Caco-2 (cell line): ENCODE results near the gene DSCAML1. TPM values are rescaled to one million over a fixed set of nuclear protein-coding genes. Genes with fewer than 3 reads are reported as not detected.

Source experiments
- BruUV-seq: library from RNA; stranded (reverse); fragments of 400-500 nt; replicated peaks from 2 replicates; lab custom pipeline; 2021; lab: Mats Ljungman, UMichigan
- CTCF ChIA-PET: fragments of 300-600 bp; sonication (Branson Sonifier 250); formaldehyde crosslinking; loops from one replicate; lab custom pipeline; 2022; ENCODE audit warnings: antibody characterized with exemption; lab: Charles Lee
- POLR2A ChIA-PET: fragments of 300-600 bp; sonication (Branson Sonifier 250); formaldehyde crosslinking; loops from one replicate; lab custom pipeline; 2022; ENCODE audit warnings: antibody characterized with exemption; lab: Charles Lee
- DNase-seq, 2 experiments: peaks; one replicate each; pipeline versions ENCODE4 v3.0.0 to v3.0.0-alpha.2; 2020 to 2022
- H3K27me3 ChIP-seq: replicated peaks from 2 replicates; pipeline ENCODE4 v1.6.0; 2011; ENCODE audit warnings: low read length; ENCODE audit not compliant: control insufficient read depth, insufficient read depth
- H3K36me3 ChIP-seq: 2 replicates; pipeline ENCODE4 v1.5.1; 2011; ENCODE audit warnings: low read length; ENCODE audit not compliant: control insufficient read depth, insufficient read depth
- H3K4me1 ChIP-seq: fragments of 250-450 bp; sonication (Bioruptor Pico); 2 replicates; pipeline ENCODE4 v1.5.1; 2020; ENCODE audit warnings: mild to moderate bottlenecking
- H3K4me3 ChIP-seq: 2 replicates; pipeline ENCODE4 v1.5.1; 2011; ENCODE audit warnings: low read depth, mild to moderate bottlenecking, control low read depth, low read length
- H3K9me3 ChIP-seq: fragments of 250-450 bp; sonication (Bioruptor Pico); 2 replicates; pipeline ENCODE4 v1.5.1; 2020; ENCODE audit warnings: mild to moderate bottlenecking, moderate library complexity
- H3K27ac Mint-ChIP-seq: one replicate; pipeline ENCODE4 v1.8.0; 2022; ENCODE audit warnings: mixed read lengths; ENCODE audit not compliant: unreplicated experiment
- H3K27me3 Mint-ChIP-seq: one replicate; pipeline ENCODE4 v1.8.0; 2022; ENCODE audit warnings: mixed read lengths; ENCODE audit not compliant: insufficient read depth, unreplicated experiment
- H3K36me3 Mint-ChIP-seq: one replicate; pipeline ENCODE4 v1.8.0; 2022; ENCODE audit warnings: mild to moderate bottlenecking, mixed read lengths; ENCODE audit not compliant: insufficient read depth, unreplicated experiment
- H3K4me1 Mint-ChIP-seq: one replicate; pipeline ENCODE4 v1.8.0; 2022; ENCODE audit warnings: low read depth, mixed read lengths; ENCODE audit not compliant: unreplicated experiment
- H3K4me3 Mint-ChIP-seq: one replicate; pipeline ENCODE4 v1.8.0; 2022; ENCODE audit warnings: mild to moderate bottlenecking, moderate library complexity, mixed read lengths; ENCODE audit not compliant: unreplicated experiment
- H3K9me3 Mint-ChIP-seq: one replicate; pipeline ENCODE4 v1.8.0; 2022; ENCODE audit warnings: mixed read lengths; ENCODE audit not compliant: unreplicated experiment
- intact Hi-C: fragments of 100-400 bp; cut with micrococcal nuclease; formaldehyde crosslinking; loops from one replicate; pipeline ENCODE4 v1.10.0; 2022; ENCODE audit not compliant: unreplicated experiment
- total RNA-seq: library from RNA; stranded (reverse); gene quantifications from 2 replicates; pipeline ENCODE4 v1.2.3, GENCODE V29; 2022
- TF ChIP-seq, protein P1 (sequence below), 2 experiments: fragments of 200-600 bp in 1 of 2; IDR thresholded peaks; 1 replicate in 1 of 2; 2 replicates in 1 of 2; pipeline versions ENCODE4 v1.5.1 to v1.8.0; 2011 to 2022; ENCODE audit warnings: antibody characterized with exemption in 1 of 2, control low read depth in 1 of 2, inconsistent platforms in 1 of 2, low read depth in 1 of 2, low read length in 1 of 2, mild to moderate bottlenecking in 1 of 2, moderate library complexity in 1 of 2; ENCODE audit not compliant: insufficient read depth in 1 of 2, severe bottlenecking in 1 of 2, unreplicated experiment in 1 of 2

The DSCAML1 gene
- total RNA-seq, 1 experiment from 2014 or later = not detected

DNA sequence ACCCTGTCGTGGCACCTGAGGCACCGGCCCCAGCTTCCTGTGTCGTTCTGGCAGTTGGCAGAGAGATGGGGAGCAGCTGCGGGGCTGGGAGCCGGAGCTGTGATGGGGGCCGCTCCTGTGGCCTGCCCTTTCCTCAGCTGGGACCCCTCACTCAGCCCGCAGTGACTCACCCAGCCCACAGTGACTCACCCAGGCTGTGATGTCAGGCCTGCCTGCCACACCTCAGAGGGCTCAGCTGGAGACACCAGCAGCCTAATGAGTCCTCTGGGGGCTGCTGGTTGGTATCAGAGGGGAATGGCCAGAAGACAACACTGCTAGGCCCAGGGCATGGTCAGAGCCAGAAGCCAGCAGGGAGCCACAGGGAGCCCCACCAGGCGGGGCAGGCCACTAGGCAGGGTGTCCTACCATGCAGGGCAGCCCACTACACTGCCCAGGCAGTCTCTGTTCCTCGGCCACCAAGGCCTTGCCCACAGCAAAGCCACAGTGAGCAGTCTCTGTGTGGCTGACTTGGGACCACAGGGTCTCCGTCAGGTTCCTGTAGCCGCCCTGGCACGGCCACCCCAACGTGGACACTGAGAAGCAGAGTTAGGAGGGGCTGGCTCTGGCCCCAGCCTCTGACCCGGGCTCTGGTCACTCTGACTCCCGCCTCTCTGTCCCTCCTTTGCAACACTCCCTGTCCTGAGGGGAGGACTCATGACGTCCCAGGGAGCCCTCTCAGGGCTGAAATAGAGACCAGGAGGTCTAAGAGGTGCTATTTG lies 31.8 kb upstream of the DSCAML1 start:
- H3K9me3 Mint-ChIP-seq = no peaks in the 10 kb centered on the region
- Histone ChIP-seq H3K27me3 (no peaks in the 10 kb centered on the region), H3K4me1 (peaks cover 17% of the 10 kb centered on the region), H3K9me3 (no peaks in the 10 kb centered on the region), H3K4me3 (no peak overlapping the region), H3K36me3 (no peaks in the 10 kb centered on the region)
- POLR2A ChIA-PET = no interaction called here
- CTCF ChIA-PET = interaction anchor here (0.6 to 2.1 kb wide), 3 partner anchors 10 to 1145 kb away, joined by 4 to 9 read pairs (median 5); no protein-coding TSS in a partner anchor
- TF ChIP-seq, protein P1, sequence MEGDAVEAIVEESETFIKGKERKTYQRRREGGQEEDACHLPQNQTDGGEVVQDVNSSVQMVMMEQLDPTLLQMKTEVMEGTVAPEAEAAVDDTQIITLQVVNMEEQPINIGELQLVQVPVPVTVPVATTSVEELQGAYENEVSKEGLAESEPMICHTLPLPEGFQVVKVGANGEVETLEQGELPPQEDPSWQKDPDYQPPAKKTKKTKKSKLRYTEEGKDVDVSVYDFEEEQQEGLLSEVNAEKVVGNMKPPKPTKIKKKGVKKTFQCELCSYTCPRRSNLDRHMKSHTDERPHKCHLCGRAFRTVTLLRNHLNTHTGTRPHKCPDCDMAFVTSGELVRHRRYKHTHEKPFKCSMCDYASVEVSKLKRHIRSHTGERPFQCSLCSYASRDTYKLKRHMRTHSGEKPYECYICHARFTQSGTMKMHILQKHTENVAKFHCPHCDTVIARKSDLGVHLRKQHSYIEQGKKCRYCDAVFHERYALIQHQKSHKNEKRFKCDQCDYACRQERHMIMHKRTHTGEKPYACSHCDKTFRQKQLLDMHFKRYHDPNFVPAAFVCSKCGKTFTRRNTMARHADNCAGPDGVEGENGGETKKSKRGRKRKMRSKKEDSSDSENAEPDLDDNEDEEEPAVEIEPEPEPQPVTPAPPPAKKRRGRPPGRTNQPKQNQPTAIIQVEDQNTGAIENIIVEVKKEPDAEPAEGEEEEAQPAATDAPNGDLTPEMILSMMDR (IDR thresholded peaks at IDR 0.05; ENCODE audit: insufficient read depth in 1 of 2, low read depth in 1 of 2, low read length in 1 of 2, severe bottlenecking in 1 of 2, unreplicated experiment in 1 of 2) = no peak
- H3K27me3 Mint-ChIP-seq = no peaks in the 10 kb centered on the region
- intact Hi-C loops = no loop called here
- H3K4me3 Mint-ChIP-seq = no peak overlapping the region
- BruUV-seq = no TSS peak
- peaks cover 9% of the 10 kb centered on the region for H3K36me3 Mint-ChIP-seq
- peaks cover 27% of the 10 kb centered on the region for H3K4me1 Mint-ChIP-seq
- peak in 1 of 2 experiments; percentile 46 for DNase-seq
- H3K27ac Mint-ChIP-seq = no peak overlapping the region

DNA sequence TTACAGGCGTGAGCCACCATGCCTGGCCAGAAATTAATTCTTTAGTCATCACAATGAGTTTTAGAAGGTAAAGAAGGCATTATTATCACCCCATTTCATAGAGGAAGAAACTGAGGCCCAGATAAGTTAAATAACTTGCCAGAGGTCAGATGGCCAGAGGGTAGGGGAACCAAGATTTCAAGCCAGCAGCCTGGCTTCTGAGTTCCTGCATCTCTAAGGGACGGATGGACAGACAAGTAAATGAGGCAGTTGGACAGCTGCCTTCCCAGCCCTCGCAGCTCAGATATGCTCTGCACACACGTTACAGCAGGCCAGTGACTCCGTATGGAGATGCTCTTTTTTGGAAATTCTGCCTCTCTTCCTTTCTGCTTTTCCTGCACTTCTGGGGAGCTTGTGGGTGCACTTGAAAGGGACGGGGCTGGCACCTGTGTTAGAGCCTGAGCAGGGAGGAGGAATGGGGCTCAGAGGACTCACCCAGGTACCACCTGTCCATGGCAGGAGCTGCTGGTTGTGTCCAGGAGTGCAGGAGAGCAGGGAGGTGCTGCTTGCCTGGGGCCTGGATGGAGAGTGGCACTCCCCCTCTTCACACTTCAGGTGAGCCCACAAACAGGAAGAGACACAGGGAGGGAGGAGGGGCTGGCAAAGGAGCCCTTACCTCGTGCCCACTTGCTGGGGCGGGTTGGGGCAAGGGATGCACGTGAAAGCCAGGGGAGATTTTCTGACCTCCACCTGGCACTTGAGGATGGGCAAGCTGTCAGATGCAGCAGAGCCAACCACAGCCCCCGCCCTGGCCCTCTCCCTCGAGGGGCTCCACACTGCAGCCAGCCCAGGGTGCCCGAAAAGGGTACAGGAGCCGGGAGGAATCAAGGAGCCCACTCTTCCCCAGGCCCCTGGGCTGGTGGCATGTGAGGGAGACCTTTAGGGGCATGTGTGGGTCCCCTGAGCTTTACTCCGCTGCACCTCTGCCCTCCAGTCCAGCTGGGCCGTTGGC lies 30.8 kb upstream of the DSCAML1 start:
- no peak overlapping the region for H3K4me3 ChIP-seq
- TF ChIP-seq, protein P1 (IDR thresholded peaks at IDR 0.05; ENCODE audit: insufficient read depth in 1 of 2, low read depth in 1 of 2, low read length in 1 of 2, severe bottlenecking in 1 of 2, unreplicated experiment in 1 of 2) = no peak
- Mint-ChIP-seq H3K27ac (no peak overlapping the region), H3K4me3 (no peak overlapping the region), H3K36me3 (peaks cover 5% of the 10 kb centered on the region), H3K4me1 (peaks cover 22% of the 10 kb centered on the region), H3K9me3 (no peaks in the 10 kb centered on the region), H3K27me3 (no peaks in the 10 kb centered on the region)
- DNase-seq = peak in 1 of 2 experiments; percentile 37
- peaks cover 8% of the 10 kb centered on the region for H3K4me1 ChIP-seq
- no peaks in the 10 kb centered on the region for H3K9me3 ChIP-seq
- intact Hi-C loops = no loop called here
- CTCF ChIA-PET = interaction anchor here (0.9 to 2.1 kb wide), 5 partner anchors 9 to 402 kb away, joined by 3 to 9 read pairs (median 4); no protein-coding TSS in a partner anchor
- POLR2A ChIA-PET = no interaction called here
- H3K36me3 ChIP-seq = no peaks in the 10 kb centered on the region
- BruUV-seq = no TSS peak
- H3K27me3 ChIP-seq = no peaks in the 10 kb centered on the region

- Histone ChIP-seq H3K36me3 (no peaks in the 10 kb centered on the region), H3K9me3 (no peaks in the 10 kb centered on the region), H3K4me1 (peaks cover 8% of the 10 kb centered on the region), H3K4me3 (no peak overlapping the region), H3K27me3 (no peaks in the 10 kb centered on the region)
- ChIA-PET POLR2A (no interaction called here), CTCF (interaction anchor here (0.9 to 1.4 kb wide), 2 partner anchors 120 to 401 kb away, joined by 3 to 8 read pairs; no protein-coding TSS in a partner anchor)
- peak in 1 of 2 experiments; percentile 37 for DNase-seq
- TF ChIP-seq, protein P1 (IDR thresholded peaks at IDR 0.05; ENCODE audit: insufficient read depth in 1 of 2, low read depth in 1 of 2, low read length in 1 of 2, severe bottlenecking in 1 of 2, unreplicated experiment in 1 of 2) = no peak
- no peaks in the 10 kb centered on the region for H3K9me3 Mint-ChIP-seq
- peaks cover 5% of the 10 kb centered on the region for H3K36me3 Mint-ChIP-seq
- H3K27me3 Mint-ChIP-seq = no peaks in the 10 kb centered on the region
- intact Hi-C loops = no loop called here
- BruUV-seq = no TSS peak
- no peak overlapping the region for H3K4me3 Mint-ChIP-seq
- peaks cover 17% of the 10 kb centered on the region for H3K4me1 Mint-ChIP-seq
- H3K27ac Mint-ChIP-seq = no peak overlapping the region
These were observed 29.8 kb upstream of the DSCAML1 start for GRCh38 chr11:117826832-117827231.
